Stimulated activated CD8-positive, alpha-beta memory T cell treated with anti-CD3 and anti-CD28 coated beads, Interleukin-4, amount 100 ng/mL, for 48 hours (primary cell): ENCODE results near the gene ACVR2A.

Source experiments
- DNase-seq: peaks from one replicate; pipeline ENCODE4 v3.0.0-alpha.2; 2020

The ACVR2A gene

DNA sequence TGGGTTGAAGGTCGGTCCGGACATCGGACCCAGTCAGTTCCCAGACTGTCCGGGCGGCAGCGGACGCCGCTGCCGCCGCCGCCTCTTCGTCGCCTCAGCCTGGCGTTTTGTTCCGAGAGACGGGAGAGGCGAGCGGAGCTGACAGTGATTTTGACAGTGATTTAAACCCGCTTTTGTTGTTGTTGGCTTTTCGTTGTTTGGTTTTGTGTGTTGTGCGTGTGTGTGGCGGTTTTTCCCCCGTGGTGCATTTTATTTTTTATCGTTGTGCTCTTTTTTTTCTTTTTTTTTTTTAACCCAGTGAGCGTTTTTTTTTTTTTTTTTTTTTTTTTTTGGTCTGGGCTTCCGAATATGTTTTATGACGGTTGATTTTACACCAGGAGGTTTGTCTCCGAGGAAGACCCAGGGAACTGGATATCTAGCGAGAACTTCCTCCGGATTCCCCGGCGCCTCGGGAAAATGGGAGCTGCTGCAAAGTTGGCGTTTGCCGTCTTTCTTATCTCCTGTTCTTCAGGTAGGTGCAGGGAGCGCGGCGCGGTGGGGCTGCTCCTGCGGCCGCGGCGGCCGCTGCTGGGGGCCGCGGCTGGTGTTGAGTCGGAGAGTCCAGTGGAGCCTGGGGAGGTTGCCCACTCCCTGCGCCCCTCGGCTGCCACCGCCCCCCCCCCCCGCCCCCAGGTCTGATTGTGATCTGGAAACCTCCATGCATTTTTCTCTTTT lies at the start of gene ACVR2A:
Gene ACVR2A (plus strand): TSS at position 333 of the 714 bp plus-strand sequence. CDS start 124 bp downstream, at position 457.
- DNase-seq, result peak; percentile 46

- DNase-seq, result no peak
Observed at GRCh38 chr2:147800316-147800715, 44.5 kb upstream of the ACVR2A start.

- no peak for DNase-seq
Observed at GRCh38 chr2:147806846-147807245, 38.0 kb upstream of the ACVR2A start.

DNA sequence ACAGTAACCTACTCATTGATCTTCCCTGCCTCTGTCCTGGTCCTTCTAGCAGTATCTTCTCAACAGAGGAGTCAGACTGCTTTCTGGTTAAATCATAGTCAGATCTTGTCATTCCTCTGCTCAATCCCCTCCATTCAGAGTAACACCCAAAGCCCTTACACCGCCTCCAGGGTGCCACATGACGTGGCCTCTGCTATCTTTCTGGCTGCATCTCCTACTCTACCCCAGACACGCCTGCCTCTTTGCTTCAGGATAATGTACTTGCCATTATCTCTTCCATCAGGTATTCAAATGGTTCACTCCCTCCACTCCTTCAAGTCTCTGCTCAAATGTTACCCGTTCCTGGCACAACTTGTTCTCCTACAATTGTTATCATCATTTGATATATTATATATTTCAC lies 36.3 kb upstream of the ACVR2A start:
- no peak for DNase-seq

DNA sequence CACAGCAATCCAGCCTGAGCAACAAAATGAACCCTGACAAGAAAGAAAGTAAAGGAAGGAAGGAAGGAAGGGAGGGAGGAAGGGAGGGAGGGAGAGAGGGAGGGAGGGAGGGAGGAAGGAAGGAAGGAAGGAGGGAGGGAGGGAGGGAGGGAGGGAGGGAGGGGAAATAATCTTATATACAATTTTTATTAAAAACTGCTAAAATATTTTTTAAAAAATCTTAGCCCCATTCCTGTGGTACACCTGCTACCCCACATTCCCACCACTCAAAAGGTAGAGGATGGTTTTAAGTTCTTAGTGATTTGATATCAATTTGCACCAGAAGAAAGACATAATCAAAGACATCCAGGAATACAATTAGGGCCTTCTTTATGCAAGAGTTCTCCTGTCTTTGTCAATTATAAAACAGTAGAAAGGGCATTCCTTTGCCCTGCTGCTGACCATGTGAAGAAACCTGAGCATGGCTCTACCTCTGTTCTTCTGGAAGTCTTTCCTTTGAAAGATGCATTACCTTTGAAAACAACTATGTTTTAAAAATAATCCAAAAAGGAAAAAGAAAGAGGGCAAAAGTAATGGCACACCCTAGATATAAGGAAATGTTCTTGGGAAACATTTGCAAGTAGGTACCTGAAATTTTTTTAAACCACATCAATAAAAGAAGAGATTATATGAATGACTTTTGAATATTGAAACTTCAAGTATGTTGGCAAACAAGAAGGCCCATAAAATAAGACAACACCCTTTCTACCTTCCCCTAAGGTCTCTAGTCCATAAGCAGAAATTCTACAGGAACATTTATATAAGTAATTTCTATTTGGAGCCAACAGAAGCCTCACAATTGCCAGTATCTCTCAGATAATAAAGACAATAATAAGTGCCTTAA lies 33.7 kb upstream of the ACVR2A start:
- DNase-seq, result no peak

DNA sequence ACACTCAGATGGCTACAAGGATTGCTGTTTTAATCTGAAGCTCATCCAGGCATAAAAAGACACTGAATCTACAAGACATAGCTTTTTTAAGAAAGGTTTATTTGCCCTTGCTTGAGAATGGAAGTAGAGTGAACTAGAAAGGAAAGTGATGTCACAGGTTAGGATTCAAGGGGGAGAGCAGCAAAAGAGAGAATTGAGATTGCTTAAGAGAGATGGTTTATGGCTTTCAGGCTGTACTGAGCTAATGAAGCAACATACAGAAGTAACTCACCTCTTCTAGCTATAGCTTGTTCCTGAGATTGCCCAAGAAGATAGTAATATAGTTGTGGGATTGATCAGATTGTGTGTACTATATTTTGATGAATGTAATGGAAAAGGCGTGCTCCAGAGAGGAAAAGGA lies 26.1 kb upstream of the ACVR2A start:
- DNase-seq, result no peak

GRCh38 chr2:147824620-147825019 lies 20.2 kb upstream of the ACVR2A start:
- DNase-seq, result no peak

DNA sequence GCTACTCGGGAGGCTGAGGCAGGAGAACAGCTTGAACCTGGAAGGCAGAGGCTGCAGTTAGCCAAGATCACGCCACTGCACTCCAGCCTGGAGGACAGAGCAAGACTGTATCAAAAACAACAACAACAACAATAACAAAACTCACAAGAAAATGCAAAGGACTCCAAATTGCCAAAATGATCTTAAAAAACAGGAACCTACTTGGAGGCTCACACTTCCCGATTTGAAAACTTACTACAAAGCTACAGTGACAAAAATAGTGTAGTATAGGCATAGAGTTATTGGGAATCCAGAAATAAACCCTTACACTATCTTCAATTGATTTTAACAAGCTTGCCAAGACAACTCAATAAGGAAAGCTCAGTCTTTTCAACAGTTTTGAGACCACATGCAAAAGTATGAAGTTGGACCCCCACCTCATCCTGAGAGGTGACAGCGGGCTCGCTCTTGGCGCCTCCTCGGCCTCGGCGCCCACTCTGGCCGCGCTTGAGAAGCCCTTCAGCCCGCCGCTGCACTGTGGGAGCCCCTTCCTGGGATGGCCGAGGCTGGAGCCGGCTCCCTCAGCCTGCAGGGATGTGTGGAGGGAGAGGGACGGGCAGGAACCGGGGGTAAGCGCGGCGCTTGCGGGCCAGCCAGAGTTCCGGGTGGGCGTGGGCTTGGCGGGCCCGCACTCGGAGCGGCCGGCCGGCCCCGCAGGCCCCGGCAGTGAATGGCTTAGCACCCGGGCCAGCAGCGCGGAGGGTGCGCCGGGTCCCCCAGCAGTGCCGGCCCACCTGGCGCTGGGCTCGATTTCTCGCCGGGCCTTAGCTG lies 18.3 kb upstream of the ACVR2A start:
- DNase-seq, result no peak

DNA sequence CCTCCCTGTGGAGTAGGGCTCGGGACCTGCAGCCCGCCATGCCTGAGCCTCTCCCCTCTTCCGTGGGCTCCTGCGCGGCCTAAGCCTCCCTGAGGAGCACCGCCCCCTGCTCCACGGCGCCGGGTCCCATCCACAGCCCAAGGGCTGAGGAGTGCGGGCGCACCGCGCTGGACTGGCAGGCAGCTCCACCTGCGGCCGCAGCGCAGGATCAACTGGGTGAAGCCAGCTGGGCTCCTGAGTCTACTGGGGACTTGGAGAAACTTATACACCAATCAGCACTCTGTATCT lies 17.8 kb upstream of the ACVR2A start:
- DNase-seq, result no peak

- no peak for DNase-seq
Observed at GRCh38 chr2:147829106-147829505, 15.7 kb upstream of the ACVR2A start.

DNA sequence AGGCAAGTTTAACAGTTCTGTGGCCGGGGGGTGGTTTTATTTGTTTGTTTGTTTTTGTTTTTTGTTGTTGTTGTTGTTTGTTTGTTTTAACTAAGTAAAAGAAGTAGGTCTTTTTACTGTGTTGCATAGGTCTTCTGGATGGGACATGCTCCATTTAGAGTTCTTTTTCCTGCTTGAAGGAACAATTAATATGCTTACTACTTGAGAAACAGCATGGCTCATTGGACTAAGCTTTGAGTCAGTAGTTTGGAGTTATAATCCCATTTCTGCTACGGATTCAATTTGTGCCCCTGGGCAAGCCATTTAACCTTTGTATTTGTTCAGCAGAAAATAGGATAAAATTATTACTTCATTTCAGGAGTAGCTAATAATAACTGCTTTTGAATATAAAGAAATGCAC lies 8.7 kb upstream of the ACVR2A start:
- DNase-seq, result no peak

- no peak for DNase-seq
Observed at GRCh38 chr2:147843391-147843863, 1.4 kb upstream of the ACVR2A start.

DNA sequence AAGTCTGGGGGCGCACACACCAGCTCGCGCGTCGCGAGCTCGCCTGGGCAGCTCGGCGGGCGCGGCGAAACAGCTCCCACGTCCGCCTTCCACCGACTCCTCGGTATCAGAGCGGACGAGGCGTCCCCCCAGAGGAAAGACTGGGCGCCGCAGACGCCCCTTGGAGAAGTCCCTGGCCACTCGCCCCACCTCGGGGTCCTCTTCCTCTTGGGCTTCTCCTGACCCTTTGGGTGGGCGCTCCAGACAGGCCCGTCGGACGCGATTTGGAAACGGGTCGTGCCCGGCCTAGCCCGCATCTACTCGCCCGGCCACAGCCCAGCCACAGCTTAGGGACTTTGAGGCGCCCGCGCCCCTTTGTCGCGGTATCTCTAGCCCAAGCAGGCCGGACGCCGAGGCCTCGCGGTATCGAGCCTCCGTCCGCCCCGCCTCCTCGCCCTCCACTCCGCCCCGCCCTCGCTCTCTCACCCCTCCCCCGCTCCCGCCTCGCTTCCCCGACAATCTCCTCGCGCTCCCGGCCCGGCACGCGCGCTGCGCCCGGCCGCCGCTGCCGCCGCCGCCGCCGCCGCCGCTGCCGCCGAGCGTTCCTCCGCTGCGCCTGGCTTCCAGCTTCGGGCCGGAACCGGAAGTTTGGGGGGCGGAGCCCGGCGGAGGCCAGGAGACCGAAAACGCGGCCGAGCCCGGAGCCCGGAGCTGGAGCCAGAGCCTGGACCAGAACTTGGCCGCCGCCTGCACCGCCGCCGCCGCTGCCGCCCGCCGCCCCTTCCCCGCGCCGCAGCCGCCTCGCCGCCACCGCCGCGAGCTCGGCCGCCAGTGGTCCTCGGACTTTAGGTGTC lies 749 bp upstream of the ACVR2A start:
- peak; percentile 89 for DNase-seq

DNA sequence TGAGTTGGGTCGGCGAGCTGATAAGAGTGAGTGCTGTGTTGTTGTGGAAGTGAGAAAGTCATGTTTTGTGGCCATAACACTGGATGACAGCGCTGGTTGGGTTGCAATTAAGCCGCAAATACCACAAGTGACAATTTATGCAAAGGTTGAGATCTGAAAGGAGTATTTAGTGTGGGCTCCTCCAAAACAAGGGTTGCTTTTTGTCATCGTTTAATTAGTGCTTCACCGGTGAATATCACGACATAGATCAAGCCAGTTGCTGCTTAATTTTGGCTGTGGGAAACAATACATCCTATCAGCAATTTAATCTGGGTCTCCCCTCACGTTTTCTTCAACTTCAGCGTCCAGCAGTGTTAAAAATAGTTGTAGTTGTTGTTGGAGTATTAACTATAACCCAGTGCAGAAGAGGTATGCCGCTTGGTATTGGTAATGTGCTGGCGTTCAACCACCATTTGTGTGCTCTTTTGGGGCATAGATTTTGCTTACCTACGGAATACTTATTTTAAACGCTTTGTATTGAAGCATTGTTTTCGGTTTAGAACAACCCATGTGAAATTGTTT lies 662 bp downstream of the ACVR2A start:
- peak; percentile 56 for DNase-seq

DNA sequence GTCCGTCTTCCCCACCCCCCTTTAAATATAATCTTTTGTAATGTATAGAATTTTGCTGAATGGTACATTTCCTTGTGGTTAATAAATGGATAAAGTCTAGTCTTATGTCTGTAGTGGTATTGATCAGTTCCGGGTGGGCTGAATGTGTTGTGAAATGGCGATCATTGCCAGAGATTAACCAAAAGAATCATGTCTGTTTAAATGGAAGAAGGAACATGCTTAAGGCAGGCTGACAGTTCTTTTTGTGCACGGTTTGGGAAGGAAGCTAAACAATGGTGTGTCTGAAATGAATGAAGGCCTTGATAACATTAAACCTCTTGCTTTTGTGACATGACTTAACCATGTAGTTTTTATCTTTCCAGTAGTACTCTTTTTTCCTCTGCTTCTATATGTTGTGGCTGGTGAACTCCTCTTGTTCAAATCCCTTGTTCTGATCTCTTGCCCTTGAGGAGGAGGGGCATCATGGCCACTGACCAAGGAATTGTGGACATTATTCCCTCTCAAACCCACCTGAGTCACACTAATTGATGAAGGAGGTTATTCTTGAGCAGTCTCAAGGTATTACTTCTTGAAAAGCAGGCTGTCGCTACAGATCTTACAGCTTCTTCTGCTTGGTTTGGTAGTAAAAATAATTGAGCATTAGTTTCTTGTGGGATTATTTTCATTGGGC lies 1.7 kb downstream of the ACVR2A start:
- DNase-seq, result no peak

- DNase-seq, result no peak
Observed at GRCh38 chr2:147847746-147848391, 3.0 kb downstream of the ACVR2A start.

GRCh38 chr2:147850838-147851237 lies 6.0 kb downstream of the ACVR2A start:
- DNase-seq, result no peak

DNA sequence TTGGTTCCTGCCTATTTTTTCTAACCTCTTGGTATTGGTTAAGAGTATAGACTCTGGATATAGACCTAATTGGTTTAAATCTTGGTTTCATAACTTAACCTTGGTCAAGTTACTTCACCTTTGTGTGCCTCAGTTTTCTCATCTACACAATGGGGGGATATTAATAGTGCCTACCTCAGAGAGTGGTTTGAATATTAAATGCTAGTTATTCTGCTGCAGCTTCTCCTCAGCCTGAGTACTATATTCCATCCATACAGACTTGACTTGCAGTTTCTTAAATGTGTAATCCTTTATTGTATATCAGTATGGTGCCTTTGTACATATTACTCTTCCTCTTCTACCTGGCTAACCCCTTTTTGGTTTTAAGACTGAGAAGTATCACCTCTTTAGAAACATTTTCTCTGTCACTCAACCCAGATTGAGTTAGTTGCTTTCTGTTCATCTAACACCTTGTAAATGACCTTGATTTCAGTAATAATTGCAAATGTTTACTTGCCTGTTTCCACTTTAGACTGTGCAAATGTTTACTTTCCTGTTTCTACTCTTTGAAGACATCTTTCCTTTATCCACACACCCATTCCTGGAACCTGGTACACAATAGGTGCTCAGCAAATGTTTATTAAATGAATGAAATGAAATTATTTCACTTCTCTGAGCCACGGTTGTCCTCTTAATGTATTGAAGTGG lies 6.6 kb downstream of the ACVR2A start:
- no peak for DNase-seq

DNA sequence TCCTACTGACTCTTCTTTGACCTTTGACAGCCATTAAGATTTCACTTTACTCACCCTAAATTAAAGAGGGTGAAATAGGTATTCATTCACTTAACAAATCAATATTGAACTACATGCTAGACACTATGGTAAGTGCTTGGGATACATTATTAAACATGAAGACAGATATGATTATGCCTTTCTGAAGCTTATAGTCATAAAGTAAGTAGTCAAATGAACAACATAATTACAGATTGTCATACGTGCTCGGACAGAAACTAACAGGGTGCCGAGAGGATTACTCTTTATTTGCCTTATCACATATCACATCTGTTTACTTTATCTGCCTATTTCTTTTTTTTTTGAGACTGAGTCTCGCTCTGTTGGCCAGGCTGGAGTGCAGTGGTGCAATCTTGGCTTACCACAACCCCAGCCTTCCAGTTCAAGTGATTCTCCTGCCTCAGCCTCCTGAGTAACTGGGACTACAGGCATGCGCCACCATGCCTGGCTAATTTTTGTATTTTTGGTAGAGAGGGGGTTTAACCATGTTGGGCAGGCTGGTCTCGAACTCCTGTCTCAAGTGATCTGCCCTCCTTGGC lies 9.8 kb downstream of the ACVR2A start:
- DNase-seq, result no peak

DNA sequence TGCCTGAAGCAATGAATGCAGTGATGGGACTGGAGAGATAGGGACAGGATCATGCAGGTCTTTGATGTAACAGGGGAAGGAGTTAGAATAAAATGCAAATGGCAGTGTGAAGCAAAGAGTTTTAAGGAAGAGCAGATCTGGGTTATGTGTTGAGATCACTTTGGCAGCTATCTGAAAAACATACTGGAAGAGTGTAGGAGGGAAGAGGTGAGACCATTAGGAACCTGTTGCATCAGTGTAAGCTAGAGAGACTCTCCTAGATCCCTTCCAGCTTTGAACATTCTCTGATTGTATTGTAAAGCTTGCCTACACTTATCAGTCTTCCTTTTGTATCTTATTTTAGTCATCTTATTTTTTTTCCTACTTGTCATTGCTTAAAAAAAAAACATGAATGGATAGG lies 10.5 kb downstream of the ACVR2A start:
- no peak for DNase-seq
